ENCODE data around the gene TRPM2.
A peak's percentile ranks its signal among the peaks of the same experiment; 100 is the strongest.

The TRPM2 gene

DNA sequence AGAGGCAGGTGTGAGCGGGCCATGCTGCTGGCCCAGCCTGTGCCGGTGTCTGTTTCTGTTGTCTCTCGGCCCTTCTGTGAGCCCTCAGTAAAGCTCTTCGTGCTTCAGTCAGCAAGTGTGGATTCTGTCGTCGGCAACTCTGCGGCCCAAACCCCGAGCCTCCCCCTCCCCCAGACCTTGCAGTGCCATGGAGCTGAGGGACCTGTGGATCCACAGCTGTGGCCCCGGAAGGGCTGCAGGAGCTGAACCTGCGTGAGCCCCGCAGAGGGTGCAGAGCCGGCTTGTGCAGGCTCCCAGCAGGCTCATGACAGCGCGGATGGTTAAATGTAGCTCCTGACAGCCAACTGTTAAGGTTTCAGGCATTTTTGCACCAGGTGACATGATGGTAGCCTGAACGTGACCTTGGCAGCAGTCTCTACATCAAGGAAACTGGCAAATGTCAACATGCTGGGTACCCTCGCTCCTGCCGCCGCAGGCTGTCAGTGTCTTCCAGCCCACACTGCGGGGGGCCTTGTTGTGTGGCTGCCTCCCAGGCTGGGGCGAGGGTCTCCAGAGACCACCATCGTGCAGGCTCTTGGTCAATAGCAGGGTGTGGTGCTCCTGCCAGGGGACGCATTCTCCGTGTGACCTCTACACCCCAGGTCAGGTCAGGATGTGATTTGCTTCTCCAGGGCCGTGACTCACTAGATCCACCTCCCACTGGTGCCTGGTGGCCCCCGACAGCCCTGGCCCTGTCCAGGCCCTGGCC is 108.8 kb downstream of the TRPM2 start:
- no peak for DNase-seq (ENCODE audit: low read depth in 3 of 3)

DNA sequence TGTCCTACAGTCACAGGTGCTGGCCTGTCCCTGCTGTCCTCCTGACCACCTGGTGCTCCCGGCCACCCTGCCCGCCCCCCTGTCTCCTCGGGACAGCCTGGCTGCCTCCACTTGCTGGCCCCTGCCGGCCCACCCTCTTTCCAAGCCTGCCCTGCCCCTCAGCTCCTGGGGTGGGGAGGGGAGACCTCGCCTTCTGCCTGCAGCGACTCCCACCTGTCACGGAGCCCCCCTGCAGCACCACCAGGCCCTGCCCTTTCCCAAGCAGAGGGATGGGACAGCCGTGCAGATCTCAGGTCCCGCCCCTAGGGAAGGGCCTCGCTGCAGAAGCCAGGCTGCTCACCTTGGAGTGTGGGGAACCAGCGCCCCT is 109.4 kb downstream of the TRPM2 start:
- no peak for DNase-seq (ENCODE audit: low read depth in 3 of 3)

DNA sequence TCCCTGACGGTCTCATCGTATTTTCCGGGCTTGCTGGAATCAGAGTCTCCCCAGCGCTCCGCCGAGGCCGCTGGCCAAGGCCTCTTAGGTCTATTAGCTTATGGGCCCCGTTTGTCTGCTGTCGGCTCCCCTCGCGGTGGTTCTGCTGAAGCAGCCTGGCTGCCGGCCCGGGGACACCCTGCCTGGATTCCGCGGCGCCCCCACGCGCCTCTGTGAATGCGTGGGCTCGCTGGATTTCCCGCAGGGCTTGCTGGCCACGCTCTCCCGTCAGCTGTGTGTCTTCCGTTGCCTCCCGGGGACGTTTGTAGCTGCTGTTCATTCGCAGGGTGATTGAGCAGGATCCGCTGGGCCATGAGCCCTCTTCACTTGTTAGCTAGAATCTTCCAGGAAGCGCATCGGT is 110.3 kb downstream of the TRPM2 start:
- DNase-seq (ENCODE audit: low read depth in 3 of 3), result no peak

DNA sequence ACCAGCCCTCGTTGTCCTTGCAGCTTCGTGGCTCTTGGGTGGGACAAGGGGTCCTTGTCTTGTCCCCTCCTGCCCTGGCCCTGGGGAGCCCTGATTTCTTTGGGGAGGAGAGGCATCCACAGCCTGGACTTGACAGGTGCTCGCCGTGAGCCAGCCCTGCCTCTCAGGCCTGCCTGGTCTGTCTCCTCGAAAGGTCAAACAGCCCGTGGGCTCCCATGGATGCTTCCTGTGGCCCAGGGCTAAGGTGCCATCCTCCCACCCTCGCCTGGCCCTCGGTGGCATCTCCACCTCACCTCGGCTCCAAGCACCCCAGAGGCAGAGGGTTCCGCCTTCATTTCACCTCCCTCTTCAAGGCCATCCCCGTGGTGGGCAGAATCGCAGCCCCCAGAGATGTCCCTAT is 110.9 kb downstream of the TRPM2 start:
- no peak for DNase-seq (ENCODE audit: low read depth in 3 of 3)

DNA sequence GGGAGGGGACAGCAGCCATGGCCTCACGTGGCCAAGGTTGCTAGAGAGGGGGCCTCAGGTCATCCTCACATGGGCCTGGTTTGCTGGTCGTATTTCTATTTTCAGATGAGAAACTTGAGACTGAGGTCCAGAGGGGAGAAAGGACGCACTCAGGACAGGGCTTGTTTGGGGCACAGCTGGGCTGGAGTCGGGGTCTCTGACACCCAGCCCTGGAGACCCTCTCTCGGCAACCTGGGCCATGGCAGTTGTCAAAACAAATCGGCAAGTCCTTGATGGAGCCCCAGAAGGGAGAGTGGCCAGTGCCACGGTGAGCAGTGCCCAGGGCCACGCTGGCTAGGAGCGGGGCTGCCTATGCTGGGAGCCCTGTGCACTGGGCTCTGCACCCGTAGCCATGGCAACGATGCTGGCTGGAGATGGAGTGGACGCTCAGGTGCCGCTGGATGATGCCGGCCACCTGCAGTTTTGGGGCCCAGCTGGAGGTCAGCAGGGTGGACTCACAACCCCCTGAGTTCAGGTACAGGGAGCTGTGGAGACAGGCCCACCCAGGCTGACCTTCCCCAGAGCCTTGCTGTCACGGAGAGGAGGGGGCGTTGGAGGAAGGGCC is 113.0 kb downstream of the TRPM2 start:
- DNase-seq (ENCODE audit: low read depth in 3 of 3), result no peak

DNA sequence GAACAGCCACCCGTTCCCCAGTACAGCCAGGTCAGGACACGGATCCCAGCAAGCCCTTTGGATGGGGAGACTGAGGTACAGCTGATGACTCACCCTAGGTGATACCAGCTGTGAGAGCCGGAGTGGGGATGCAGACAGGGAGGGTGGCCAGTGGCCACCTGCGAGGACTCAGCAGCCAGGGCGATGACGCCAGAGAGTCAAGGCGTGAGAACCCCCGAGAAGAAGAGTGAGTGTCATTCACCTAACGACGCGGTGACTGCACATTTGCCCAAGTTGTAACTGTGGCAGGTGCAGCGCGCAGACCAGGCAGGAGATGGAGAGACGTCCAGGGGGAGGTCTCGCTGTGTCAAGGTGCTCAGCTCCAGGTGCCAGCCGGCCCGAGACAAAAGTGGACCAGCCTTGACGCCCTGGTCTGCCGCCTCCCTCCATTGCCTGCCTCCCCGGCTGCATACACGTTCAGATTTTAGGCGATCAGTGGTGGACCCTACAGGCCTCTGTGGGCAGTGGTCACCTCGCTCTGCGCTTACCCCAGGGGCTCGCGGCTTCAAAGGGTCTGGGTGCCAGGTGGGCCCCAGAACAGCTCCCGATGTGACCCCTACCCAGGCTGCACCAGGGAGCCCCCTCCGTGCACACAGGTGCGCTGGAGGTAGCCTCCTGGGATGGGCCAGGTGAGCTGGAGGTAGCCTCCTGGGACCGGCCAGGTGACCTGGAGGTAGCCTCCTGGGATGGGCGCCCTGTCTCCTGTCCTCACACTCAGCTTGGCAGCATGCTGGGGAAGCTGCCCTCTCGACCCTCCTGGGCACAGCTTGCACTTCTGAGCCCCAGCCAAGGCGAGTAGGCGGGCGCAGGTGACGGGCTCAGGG is 113.8 kb downstream of the TRPM2 start:
- DNase-seq (ENCODE audit: low read depth in 3 of 3), result no peak

DNA sequence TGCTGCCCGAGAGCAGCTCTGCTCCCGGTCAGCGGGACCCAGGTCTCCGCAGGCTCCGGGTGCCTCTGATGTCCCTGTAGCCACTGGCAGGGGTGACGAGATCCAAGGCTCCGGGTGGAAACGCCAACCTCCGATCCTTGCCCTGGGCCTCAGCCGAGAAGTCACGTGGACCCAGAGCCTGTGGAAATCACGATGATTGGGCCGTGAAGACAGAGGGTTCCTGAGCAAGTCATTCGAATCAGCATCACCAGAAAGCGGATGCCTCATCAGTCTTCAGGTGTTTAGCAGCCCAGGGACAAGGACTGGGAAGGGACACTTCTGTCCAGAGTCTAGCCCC is 114.4 kb downstream of the TRPM2 start:
- DNase-seq (ENCODE audit: low read depth in 3 of 3), result no peak

DNA sequence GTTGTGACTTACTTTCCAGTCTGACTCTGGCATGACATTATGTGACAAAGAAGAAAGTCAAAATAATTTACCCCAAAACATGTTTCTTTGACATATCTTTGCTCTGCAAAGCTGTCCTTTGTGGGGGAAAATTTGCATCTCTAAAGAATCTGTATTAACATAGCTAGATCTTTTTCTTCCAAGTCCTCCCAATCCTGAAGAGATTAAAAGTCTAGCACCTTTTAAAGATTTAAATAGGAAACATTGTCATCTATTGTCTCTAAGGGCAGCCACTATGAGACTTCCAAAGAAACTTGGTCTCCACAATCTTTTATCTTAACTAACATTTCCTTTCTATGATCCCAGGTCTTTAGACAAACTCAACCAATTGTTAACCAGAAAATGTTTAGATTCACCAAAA is 117.9 kb downstream of the TRPM2 start:
- no peak for DNase-seq (ENCODE audit: low read depth in 3 of 3)

DNA sequence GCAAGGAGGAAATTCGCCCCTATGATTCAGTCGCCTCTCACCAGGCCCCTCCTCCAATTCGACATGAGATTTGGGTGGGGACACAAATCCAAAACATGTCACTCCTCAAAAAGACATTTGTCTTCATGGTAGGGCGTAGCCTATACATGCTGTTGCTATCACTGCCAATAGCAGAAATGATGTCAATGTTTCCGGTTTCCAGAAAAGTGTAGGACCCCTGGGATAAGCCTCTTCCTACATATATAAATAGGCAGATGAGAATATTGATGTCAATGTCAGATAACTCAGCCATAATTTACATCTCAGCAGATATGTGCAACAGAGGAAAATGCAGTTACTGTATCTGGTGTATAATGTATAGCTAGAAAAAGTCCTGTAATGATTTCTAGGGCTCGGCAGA is 118.6 kb downstream of the TRPM2 start:
- DNase-seq (ENCODE audit: low read depth in 3 of 3), result no peak

DNA sequence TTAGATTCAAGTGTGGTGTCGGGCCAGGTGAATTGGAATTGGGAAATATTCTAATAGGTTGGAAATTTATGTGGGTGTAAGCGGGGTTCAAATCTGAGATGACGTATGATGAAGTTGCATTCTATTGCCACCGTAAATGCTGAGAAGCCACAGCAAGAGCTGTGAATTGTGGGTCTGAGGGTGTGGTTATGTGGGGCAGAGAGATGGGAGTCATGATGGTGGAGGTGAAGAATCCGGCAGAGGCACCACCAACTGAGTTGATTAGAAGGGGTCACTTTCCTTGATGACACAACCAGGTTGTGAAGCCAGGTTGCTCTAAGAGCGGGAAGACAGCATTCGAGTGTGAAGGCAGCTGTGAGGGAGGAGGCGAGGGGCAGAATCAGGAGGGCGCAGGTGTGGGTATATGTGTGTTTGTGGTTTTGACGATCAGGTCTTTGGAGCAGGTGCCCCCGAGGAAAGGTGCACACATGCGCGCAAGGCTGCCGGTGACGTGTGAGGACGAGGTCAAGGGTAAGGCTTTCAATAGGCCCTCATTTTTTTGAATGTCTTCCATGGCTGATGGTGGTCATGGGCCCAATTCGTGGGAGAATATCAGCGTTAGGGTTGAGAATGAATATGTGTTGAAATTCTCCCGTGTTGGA is 120.6 kb downstream of the TRPM2 start:
- DNase-seq (ENCODE audit: low read depth in 3 of 3), result no peak

DNA sequence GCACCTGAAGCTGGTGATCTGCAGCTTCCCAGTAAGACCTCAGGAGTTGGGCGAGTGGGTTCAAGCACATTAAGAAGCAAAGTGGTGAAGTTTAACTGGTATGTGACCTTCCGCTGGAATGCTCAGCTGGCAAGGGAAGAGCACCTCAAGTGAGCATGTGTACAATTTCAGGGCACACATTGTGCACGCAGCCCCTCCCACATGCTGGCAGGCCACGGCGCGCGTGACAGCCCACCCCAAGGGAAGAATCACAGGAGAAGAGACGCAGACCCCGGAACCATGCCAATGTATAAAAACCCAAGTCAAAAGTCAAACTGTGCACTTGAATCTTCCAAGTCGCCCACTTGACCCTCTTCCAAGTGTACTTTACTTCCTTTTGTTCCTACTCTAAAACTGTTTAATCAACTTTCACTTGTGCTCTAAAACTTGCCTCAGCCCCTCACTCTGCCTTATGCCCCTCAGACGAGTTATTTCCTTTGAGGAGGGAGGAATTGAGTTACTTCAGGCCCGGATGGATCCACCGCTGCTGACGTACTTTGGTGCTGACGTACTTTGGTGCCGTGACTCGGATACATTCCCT is 121.9 kb downstream of the TRPM2 start:
- no peak for DNase-seq (ENCODE audit: low read depth in 3 of 3)

DNA sequence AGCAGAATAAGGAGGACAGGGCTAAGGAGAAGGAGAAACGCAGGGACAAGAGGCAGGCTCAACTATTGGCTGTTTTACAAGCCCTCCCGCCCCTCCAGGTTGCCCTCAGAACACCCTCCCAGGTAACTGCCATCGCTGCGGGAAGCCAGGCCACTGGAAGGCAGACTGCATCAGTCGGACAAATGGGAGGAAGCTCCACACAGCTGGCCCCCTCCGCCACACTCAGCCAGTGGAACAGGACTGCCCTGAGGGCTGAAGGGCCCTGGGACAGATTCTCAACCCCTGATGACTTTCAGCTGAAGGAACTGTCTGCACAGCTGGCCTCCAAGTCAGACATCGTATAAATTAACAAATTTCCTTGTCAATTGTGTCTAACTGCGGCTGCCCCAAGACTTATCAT is 123.7 kb downstream of the TRPM2 start:
- DNase-seq (ENCODE audit: low read depth in 3 of 3), result no peak

DNA sequence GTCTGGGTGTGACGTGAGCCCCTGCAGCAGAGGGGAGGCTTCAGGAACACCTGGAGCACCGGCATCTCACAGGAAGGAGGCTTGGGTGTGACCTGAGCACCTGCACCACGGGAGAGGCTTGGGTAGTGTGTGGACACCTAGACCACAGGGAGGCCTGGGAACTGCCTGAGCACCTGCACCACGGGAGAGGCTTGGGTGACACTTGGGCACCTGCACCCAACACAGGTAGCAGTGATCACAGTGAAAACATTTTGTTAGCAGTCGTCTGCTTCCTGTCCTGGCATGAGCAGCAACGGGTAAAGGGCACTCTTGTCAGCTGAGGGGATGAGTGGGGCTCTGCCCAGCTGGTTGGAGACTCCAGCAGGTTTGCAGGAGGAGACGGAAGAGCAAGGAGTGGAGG is 124.3 kb downstream of the TRPM2 start:
- no peak for DNase-seq (ENCODE audit: low read depth in 3 of 3)

DNA sequence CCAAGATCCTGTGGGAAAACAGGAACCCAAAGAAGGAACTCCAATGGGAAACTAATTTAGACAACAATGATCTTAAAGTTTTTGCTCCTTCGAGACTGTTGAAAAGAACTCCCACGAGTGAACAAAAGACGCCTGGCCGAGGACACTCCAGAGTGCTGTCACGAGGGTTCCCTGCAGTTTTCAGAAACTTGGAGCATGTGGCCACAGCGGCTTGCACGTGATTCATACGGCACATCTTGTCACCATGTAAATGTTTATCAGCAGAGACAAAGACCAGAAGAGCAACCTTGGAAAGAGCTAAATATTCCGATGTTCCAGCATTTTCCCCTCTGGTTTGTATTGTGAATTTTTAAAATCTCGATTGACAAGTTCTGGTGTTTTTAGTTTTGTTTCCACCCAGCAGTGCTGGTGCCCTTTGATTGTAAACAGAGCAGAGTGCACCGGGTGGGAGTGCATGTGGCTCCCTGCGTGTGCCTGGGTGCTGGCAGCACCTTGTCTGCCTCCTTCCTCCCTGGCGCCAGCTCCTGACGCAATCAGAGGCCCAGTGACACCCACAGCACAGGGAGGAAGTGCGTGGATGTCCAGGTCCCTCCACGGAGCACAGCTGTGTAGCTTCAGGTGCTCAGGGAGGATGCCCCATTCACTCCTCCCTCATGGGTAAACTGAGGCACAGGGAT is 124.8 kb downstream of the TRPM2 start:
- DNase-seq (ENCODE audit: low read depth in 3 of 3), result no peak

DNA sequence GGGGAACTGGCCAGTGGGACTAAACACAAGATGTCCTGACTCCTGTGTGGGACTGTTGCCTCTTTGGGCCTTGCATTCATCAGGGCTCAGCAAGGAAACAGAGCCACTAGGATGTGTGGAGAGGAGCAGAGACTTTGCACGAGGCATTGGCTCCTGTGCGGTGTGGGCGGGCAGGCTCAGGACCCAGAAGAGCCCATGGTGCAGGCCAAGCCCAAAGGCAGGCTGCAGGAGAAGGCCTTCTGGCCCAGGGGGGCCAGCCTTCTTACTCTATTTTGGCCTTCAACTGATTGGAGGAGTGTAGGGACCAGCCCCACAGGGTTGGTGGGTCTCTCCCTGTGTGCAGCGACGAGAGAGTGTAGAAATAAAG is 125.4 kb downstream of the TRPM2 start:
- DNase-seq (ENCODE audit: low read depth in 3 of 3), result no peak

DNA sequence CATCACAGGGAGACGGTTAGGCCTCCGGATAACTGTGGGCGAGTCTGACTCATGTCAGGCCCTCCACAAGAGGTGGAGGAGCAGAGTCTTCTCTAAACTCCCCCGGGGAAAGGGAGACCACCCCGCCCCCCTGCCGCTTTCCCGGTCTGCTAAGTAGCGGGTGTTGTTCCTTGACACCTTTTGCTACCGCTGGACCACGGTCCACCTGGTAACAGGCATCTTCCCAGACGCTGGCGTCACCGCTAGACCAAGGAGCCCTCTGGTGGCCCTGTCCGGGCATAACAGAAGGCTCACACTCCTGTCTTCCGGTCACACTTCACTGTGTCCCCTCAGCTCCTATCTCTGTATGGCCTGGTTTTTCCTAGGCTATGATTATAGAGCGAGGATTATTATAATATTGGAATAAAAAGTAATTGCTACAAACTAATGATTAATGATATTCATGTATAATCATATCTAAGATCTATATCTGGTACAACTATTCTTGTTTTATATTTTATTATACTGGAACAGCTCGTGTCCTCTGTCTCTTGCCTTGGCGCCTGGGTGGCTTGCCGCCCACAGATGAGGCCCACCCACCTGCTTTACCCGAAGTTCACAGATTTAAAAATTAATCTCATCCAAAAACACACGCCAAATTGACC is 126.3 kb downstream of the TRPM2 start:
- peak in 1 of 3 experiments; percentile 12 for DNase-seq (ENCODE audit: low read depth in 3 of 3)

DNA sequence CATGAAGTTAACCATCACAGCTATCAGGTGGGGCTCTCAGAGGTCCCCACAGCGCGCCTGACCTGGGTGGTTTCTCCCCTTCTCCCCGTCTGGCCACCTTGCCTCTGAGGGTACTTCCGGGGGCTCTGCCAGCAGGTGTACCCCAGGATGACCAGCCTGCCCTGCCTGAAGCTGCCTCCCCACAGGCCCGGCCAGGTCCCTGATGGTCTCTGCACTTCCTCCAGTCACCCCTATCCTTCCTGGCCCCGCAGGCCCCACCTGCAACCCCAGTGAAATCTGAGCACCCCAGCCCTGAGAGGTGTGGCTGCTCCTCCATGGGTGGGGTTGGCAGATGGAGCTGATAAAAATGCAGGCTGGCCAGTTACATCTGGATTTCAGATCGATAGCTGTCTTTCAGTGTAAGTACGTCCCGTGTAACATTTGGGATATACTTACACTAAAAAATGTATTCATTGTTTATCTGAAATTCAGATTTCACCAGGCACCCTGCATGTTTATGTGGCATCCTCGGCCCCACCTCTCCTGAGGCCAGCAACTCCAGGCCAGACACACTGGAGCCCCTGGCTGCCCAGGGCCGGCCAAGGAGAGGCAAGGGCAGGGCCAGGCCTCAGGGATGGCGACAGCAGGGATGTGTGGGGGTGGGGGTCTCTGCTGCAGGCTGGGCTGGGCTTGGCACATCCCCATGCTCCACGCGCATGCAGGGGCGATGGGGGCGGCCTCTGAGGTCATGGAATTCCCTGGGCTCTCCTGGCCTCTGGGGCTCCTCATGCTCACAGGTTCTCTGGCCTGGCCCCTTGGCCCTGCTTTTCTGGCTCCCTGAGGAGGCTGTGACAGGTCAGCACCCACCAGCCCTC is 127.0 kb downstream of the TRPM2 start:
- DNase-seq (ENCODE audit: low read depth in 3 of 3), result no peak

DNA sequence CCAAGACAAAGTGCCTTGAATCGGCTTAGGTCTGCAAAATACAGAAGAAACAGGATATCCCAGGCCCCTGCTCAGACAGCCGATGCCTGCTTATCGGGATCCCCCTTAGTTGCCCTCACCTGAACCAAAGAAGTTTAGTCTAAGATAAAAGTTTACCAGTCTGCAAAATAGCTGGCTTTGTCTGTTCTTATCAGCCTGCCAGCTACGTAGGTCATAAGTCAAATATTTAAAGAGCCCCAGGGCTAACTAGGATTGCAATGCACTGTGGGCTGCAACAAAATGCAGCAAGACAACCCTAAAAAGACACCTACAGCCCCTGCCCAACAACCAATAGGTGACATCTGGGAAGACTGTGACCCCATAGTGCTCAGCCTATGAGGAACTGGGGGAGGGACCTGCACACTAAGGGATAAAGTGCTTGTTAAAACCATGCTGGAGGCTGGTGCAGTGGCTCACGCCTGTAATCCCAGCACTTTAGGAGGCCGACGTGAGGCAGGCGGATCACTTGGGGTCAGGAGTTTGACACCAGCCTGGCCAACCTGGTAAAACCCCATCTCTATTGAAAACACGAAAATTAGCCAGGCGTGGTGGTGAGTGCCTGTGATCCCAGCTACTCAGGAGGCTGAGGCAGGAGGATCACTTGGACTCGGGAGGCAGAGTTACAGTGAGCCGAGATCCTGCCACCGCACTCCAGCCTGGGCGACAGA is 129.3 kb downstream of the TRPM2 start:
- no peak for DNase-seq (ENCODE audit: low read depth in 3 of 3)
